K562 (cell line): ENCODE data around the gene TMEM53. TPM values are rescaled to one million over a fixed set of nuclear protein-coding genes. Genes with fewer than 3 reads are reported as not detected.
A peak's percentile ranks its signal among the peaks of the same experiment; 100 is the strongest.

ENCODE experiments used
- DMBX1 ChIP-seq: fragments of 250-450 bp; sonication (Bioruptor Pico); IDR thresholded peaks from 2 replicates; pipeline ENCODE4 v1.8.0; 2022; ENCODE audit warnings: inconsistent platforms, mild to moderate bottlenecking, moderate library complexity, borderline replicate concordance
- DPF2 ChIP-seq: fragments of 450-650 bp; IDR thresholded peaks from 2 replicates; pipeline ENCODE4 v1.6.1; 2016
- EP400 ChIP-seq: fragments of 450-650 bp; IDR thresholded peaks from 2 replicates; pipeline ENCODE4 v1.6.1; 2017; ENCODE audit warnings: antibody characterized with exemption, mild to moderate bottlenecking, moderate library complexity
- ESRRB ChIP-seq: fragments of 250-450 bp; sonication (Bioruptor Pico); IDR thresholded peaks from 2 replicates; pipeline ENCODE4 v1.5.0; 2020; ENCODE audit warnings: mild to moderate bottlenecking, moderate library complexity, borderline replicate concordance
- FOXJ2 ChIP-seq: fragments of 200-800 bp; sonication (Bioruptor generic); IDR thresholded peaks from 2 replicates; pipeline ENCODE4 v1.6.1; 2016; ENCODE audit warnings: missing genetic modification characterization, missing compliant biosample characterization
- HOMEZ ChIP-seq: fragments of 250-450 bp; sonication (Bioruptor Pico); IDR thresholded peaks from 2 replicates; pipeline ENCODE4 v1.4.0; 2020; ENCODE audit warnings: mild to moderate bottlenecking, moderate library complexity
- MLLT1 ChIP-seq, 2 experiments: fragments of 450-650 bp; IDR thresholded peaks; 2 replicates each; pipeline ENCODE4 v1.6.1; 2016
- POLR2B ChIP-seq: fragments of 450-650 bp; IDR thresholded peaks from 2 replicates; pipeline ENCODE4 v1.6.1; 2018; ENCODE audit warnings: low read depth; ENCODE audit not compliant: partially characterized antibody
- SMAD1 ChIP-seq: fragments of 150-350 bp; IDR thresholded peaks from 2 replicates; pipeline ENCODE4 v1.6.1; 2014; ENCODE audit warnings: low read length, low read depth; ENCODE audit not compliant: partially characterized antibody
- SMARCC2 ChIP-seq: fragments of 450-650 bp; IDR thresholded peaks from 2 replicates; pipeline ENCODE4 v1.6.1; 2017; ENCODE audit warnings: antibody characterized with exemption, moderate library complexity, mild to moderate bottlenecking, low read depth
- TEAD2 ChIP-seq: fragments of 450-650 bp; IDR thresholded peaks from 2 replicates; pipeline ENCODE4 v1.6.1; 2016; ENCODE audit warnings: missing genetic modification characterization, control low read depth, missing compliant biosample characterization
- TSHZ1 ChIP-seq: fragments of 250-450 bp; sonication (Bioruptor Pico); IDR thresholded peaks from 2 replicates; pipeline ENCODE4 v1.4.0; 2020; ENCODE audit warnings: mild to moderate bottlenecking, moderate library complexity
- ZBTB26 ChIP-seq: fragments of 450-650 bp; formaldehyde crosslinking; IDR thresholded peaks from 2 replicates; pipeline ENCODE4 v1.4.0; 2022; ENCODE audit warnings: missing genetic modification characterization
- ZNF124 ChIP-seq: sonication (generic); formaldehyde crosslinking; IDR thresholded peaks from 2 replicates; pipeline ENCODE4 v1.8.1; 2022; ENCODE audit warnings: missing genetic modification reagents
- ZNF518B ChIP-seq: fragments of 250-450 bp; sonication (Bioruptor Pico); IDR thresholded peaks from 2 replicates; pipeline ENCODE4 v1.5.0; 2021; ENCODE audit warnings: mild to moderate bottlenecking, moderate library complexity
- polyA plus RNA-seq, 8 experiments: library from polyadenylated mRNA; depleted of rRNA in 4 of 8; stranded (reverse) in 5 of 8; unstranded in 3 of 8; fragments of >200 nt; fragmentation: Nextera tagmentation in 2 of 8; fragmentation: Illumina TruSeq in 1 of 8; extraction: Ambion mirVana in 2 of 8; extraction: Trizol in 1 of 8; gene quantifications; 2 replicates each; pipeline versions ENCODE4 v1.2.1 to v1.2.3, GENCODE V29; 2011 to 2014; ENCODE audit warnings: inconsistent platforms in 1 of 8, missing spikeins in 1 of 8
- total RNA-seq, 7 experiments: library from RNA; depleted of rRNA in 6 of 7; stranded (reverse); fragments of >200 nt in 6 of 7; fragmentation: Illumina TruSeq in 2 of 7; extraction: Trizol in 2 of 7; gene quantifications; 2 replicates each; pipeline versions ENCODE4 v1.2.1 to v1.2.3, GENCODE V29; 2011 to 2021; ENCODE audit warnings: low replicate concordance in 1 of 7

TMEM53 gene
- total and polyA plus RNA-seq, 9 of the 15 experiments (the other 6 are each of a cell fraction or from before 2014, with no cell fraction given): 0.23 to 3.7 (median 2.0) TPM

- TF ChIP-seq DMBX1 (CRISPR knock-in tag) (peak; percentile 81), ZNF124 (no peak), EP400 (peak; percentile 95), ESRRB (peak; percentile 99), POLR2B (peak; percentile 100), MLLT1 (IDR thresholded peaks at IDR 0.05) (peak; percentile 98 to 99), ZNF518B (peak; percentile 99), FOXJ2 (tag) (peak; percentile 87), DPF2 (peak; percentile 80), SMARCC2 (no peak; the same call in 1 of the 2 replicates), HOMEZ (CRISPR knock-in tag) (no peak), TSHZ1 (peak; percentile 33; the same call in 1 of the 2 replicates), ZBTB26 (peak; percentile 100), SMAD1 (peak; percentile 100), TEAD2 (tag) (peak; percentile 61)
Measured at GRCh38 chr1:44721485-44722361, 47.4 kb upstream of the TMEM53 start (continued).
